Esophagus mucosa (tissue), 1 donor: ENCODE data around the gene SYCE3. TPM values are rescaled to one million over a fixed set of nuclear protein-coding genes. Genes with fewer than 3 reads are reported as not detected.

Experiments used
- total RNA-seq: library from RNA; stranded (reverse); gene quantifications from one replicate; pipeline ENCODE4 v1.2.4, GENCODE V29; 2023
- donor health status: DM: yes; HTN: yes; CAD: no.

The SYCE3 gene
- total RNA-seq, 1 donor from 2014 or later = not detected

Other genes starting within 250 kb of the SYCE3 start
- gene DENND6B, start 235.9 kb downstream of the SYCE3 start, total RNA-seq = 2.3 TPM
- gene PPP6R2, start 219.6 kb downstream of the SYCE3 start, total RNA-seq = 29.3 TPM
- gene SBF1, start 87.9 kb downstream of the SYCE3 start, total RNA-seq = 55.0 TPM
- 11.7 TPM for gene ADM2, start 81.4 kb downstream of the SYCE3 start, total RNA-seq
- gene MIOX, start 76.1 kb downstream of the SYCE3 start, total RNA-seq = not detected
- 43.7 TPM for gene LMF2, start 55.2 kb downstream of the SYCE3 start, total RNA-seq
- gene NCAPH2, start 54.7 kb downstream of the SYCE3 start, total RNA-seq = 37.1 TPM
- gene SCO2, start 37.3 kb downstream of the SYCE3 start, total RNA-seq = 1.2 TPM
- 86.0 TPM for gene TYMP, start 32.9 kb downstream of the SYCE3 start, total RNA-seq
- 0.20 TPM for gene KLHDC7B, start 17.0 kb downstream of the SYCE3 start, total RNA-seq
- gene CPT1B, start 15.5 kb upstream of the SYCE3 start, total RNA-seq = 12.1 TPM
- gene CHKB, start 19.9 kb upstream of the SYCE3 start, total RNA-seq = 31.4 TPM
- gene MAPK8IP2, start 37.9 kb upstream of the SYCE3 start, total RNA-seq = 2.3 TPM
- gene ARSA, start 65.2 kb upstream of the SYCE3 start, total RNA-seq = 30.1 TPM
- 5.9 TPM for gene SHANK3, start 109.9 kb upstream of the SYCE3 start, total RNA-seq
- 0.40 TPM for gene ACR, start 175.3 kb upstream of the SYCE3 start, total RNA-seq
- 11.8 TPM for gene RABL2B, start 220.7 kb upstream of the SYCE3 start, total RNA-seq